Measurements from ENCODE around the gene PAX2.

Gene PAX2

GRCh38 chr10:100817268-100817839 is 72.0 kb downstream of the PAX2 start:
- H3K27ac Mint-ChIP-seq = no peak overlapping the region
- H3K36me3 Mint-ChIP-seq = no peaks in the 10 kb centered on the region
- peaks cover 41% of the 10 kb centered on the region for H3K27me3 Mint-ChIP-seq
- no peaks in the 10 kb centered on the region for H3K4me1 Mint-ChIP-seq
- no peak for ATAC-seq
- no peaks in the 10 kb centered on the region for H3K9me3 Mint-ChIP-seq
- no peak overlapping the region for H3K4me3 Mint-ChIP-seq

- H3K9me3 Mint-ChIP-seq = no peaks in the 10 kb centered on the region
- no peak overlapping the region for H3K4me3 Mint-ChIP-seq
- no peaks in the 10 kb centered on the region for H3K36me3 Mint-ChIP-seq
- no peak for ATAC-seq
- no peak overlapping the region for H3K27ac Mint-ChIP-seq
- H3K4me1 Mint-ChIP-seq = no peaks in the 10 kb centered on the region
- peaks cover 45% of the 10 kb centered on the region for H3K27me3 Mint-ChIP-seq
Measured at GRCh38 chr10:100819424-100819823, 74.0 kb downstream of the PAX2 start.

GRCh38 chr10:100823194-100823593 is 77.8 kb downstream of the PAX2 start:
- Mint-ChIP-seq H3K27ac (no peak overlapping the region), H3K27me3 (peaks cover 56% of the 10 kb centered on the region), H3K9me3 (no peaks in the 10 kb centered on the region), H3K4me1 (peaks cover 25% of the 10 kb centered on the region), H3K36me3 (no peaks in the 10 kb centered on the region), H3K4me3 (no peak overlapping the region)
- ATAC-seq = no peak

GRCh38 chr10:100824886-100825285 is 79.5 kb downstream of the PAX2 start:
- ATAC-seq = no peak
- H3K4me1 Mint-ChIP-seq = peaks cover 42% of the 10 kb centered on the region
- H3K27ac Mint-ChIP-seq = no peak overlapping the region
- H3K4me3 Mint-ChIP-seq = no peak overlapping the region
- H3K27me3 Mint-ChIP-seq = peaks cover 73% of the 10 kb centered on the region
- no peaks in the 10 kb centered on the region for H3K36me3 Mint-ChIP-seq
- no peaks in the 10 kb centered on the region for H3K9me3 Mint-ChIP-seq

- Mint-ChIP-seq H3K36me3 (no peaks in the 10 kb centered on the region), H3K4me1 (peaks cover 47% of the 10 kb centered on the region), H3K27me3 (peaks cover 78% of the 10 kb centered on the region), H3K27ac (peak overlapping the region; percentile 67), H3K9me3 (no peaks in the 10 kb centered on the region), H3K4me3 (peak overlapping the region; percentile 64)
- ATAC-seq = no peak
Measured at GRCh38 chr10:100825325-100825875, 80.0 kb downstream of the PAX2 start.

- H3K4me1 Mint-ChIP-seq = peaks cover 48% of the 10 kb centered on the region
- H3K9me3 Mint-ChIP-seq = no peaks in the 10 kb centered on the region
- peaks cover 85% of the 10 kb centered on the region for H3K27me3 Mint-ChIP-seq
- peak overlapping the region; percentile 67 for H3K27ac Mint-ChIP-seq
- ATAC-seq = peak; percentile 69
- H3K36me3 Mint-ChIP-seq = no peaks in the 10 kb centered on the region
- H3K4me3 Mint-ChIP-seq = peak overlapping the region; percentile 74
Measured at GRCh38 chr10:100826031-100826651, 80.8 kb downstream of the PAX2 start.

GRCh38 chr10:100826661-100826982 is 81.2 kb downstream of the PAX2 start:
- Mint-ChIP-seq H3K4me3 (peak overlapping the region; percentile 74), H3K27me3 (peaks cover 90% of the 10 kb centered on the region), H3K4me1 (peaks cover 48% of the 10 kb centered on the region), H3K9me3 (no peaks in the 10 kb centered on the region), H3K36me3 (no peaks in the 10 kb centered on the region), H3K27ac (peak overlapping the region; percentile 21)
- ATAC-seq = peak; percentile 17

- no peaks in the 10 kb centered on the region for H3K36me3 Mint-ChIP-seq
- H3K4me3 Mint-ChIP-seq = peak overlapping the region; percentile 79
- peak overlapping the region; percentile 21 for H3K27ac Mint-ChIP-seq
- H3K4me1 Mint-ChIP-seq = peaks cover 48% of the 10 kb centered on the region
- peaks cover 93% of the 10 kb centered on the region for H3K27me3 Mint-ChIP-seq
- peak; percentile 56 for ATAC-seq
- H3K9me3 Mint-ChIP-seq = no peaks in the 10 kb centered on the region
Measured at GRCh38 chr10:100826983-100827818, 81.8 kb downstream of the PAX2 start.

GRCh38 chr10:100827819-100828737 is 82.7 kb downstream of the PAX2 start:
- ATAC-seq = peak; percentile 56
- peak overlapping the region; percentile 70 for H3K27ac Mint-ChIP-seq

GRCh38 chr10:100828738-100829096 is 83.3 kb downstream of the PAX2 start:
- Mint-ChIP-seq H3K4me1 (peaks cover 48% of the 10 kb centered on the region), H3K9me3 (no peaks in the 10 kb centered on the region), H3K36me3 (no peaks in the 10 kb centered on the region), H3K27ac (peak overlapping the region; percentile 70), H3K4me3 (peak overlapping the region; percentile 79), H3K27me3 (peaks cover 78% of the 10 kb centered on the region)
- ATAC-seq = no peak

More at GRCh38 chr10:100827819-100828737, 82.7 kb downstream of the PAX2 start:
- Mint-ChIP-seq H3K9me3 (no peaks in the 10 kb centered on the region), H3K4me1 (peaks cover 48% of the 10 kb centered on the region), H3K36me3 (no peaks in the 10 kb centered on the region), H3K27me3 (peaks cover 84% of the 10 kb centered on the region), H3K4me3 (peak overlapping the region; percentile 79)

GRCh38 chr10:100829097-100829870 is 83.9 kb downstream of the PAX2 start:
- Mint-ChIP-seq H3K36me3 (no peaks in the 10 kb centered on the region), H3K9me3 (no peaks in the 10 kb centered on the region), H3K4me3 (peak overlapping the region; percentile 79), H3K4me1 (peaks cover 48% of the 10 kb centered on the region), H3K27me3 (peaks cover 72% of the 10 kb centered on the region), H3K27ac (no peak overlapping the region)
- ATAC-seq = no peak

GRCh38 chr10:100829933-100830727 is 84.7 kb downstream of the PAX2 start:
- Mint-ChIP-seq H3K36me3 (no peaks in the 10 kb centered on the region), H3K9me3 (no peaks in the 10 kb centered on the region), H3K4me3 (peak overlapping the region; percentile 78), H3K27ac (no peak overlapping the region), H3K27me3 (peaks cover 64% of the 10 kb centered on the region), H3K4me1 (peaks cover 47% of the 10 kb centered on the region)
- no peak for ATAC-seq

GRCh38 chr10:100830728-100831111 is 85.3 kb downstream of the PAX2 start:
- no peaks in the 10 kb centered on the region for H3K9me3 Mint-ChIP-seq
- H3K36me3 Mint-ChIP-seq = no peaks in the 10 kb centered on the region
- H3K27me3 Mint-ChIP-seq = peaks cover 58% of the 10 kb centered on the region
- no peak for ATAC-seq
- H3K27ac Mint-ChIP-seq = no peak overlapping the region
- peaks cover 41% of the 10 kb centered on the region for H3K4me1 Mint-ChIP-seq
- H3K4me3 Mint-ChIP-seq = no peak overlapping the region
